Breast epithelium (tissue), 4 donors: ENCODE results near the gene WNT2B. TPM values are rescaled to one million over a fixed set of nuclear protein-coding genes. Genes with fewer than 3 reads are reported as not detected.
"Not testable (repeated sequence)": the region's sequence is repeated elsewhere in the genome, so short reads cannot be mapped to it uniquely, and the experiment has no call there.

Experiments used
- DNase-seq, 2 donors: peaks; one replicate each; pipeline ENCODE4 v3.0.0-alpha.2; 2019; ENCODE audit warnings: low spot score in 2 of 2
- H3K27ac ChIP-seq, 2 donors: fragments of 200-600 bp; sonication (generic) in 1 of 2; one replicate each; pipeline ENCODE4 v1.5.1; 2016 to 2019; ENCODE audit warnings: mild to moderate bottlenecking in 1 of 2
- H3K27me3 ChIP-seq, 2 donors: fragments of 200-600 bp; sonication (generic) in 1 of 2; one replicate each; pipeline versions ENCODE4 v1.5.1 to v1.6.0; 2017 to 2019; ENCODE audit warnings: control low read depth in 1 of 2, mild to moderate bottlenecking in 1 of 2
- H3K36me3 ChIP-seq: fragments of 200-600 bp; one replicate; pipeline ENCODE4 v1.5.1; 2019
- H3K4me1 ChIP-seq, 2 donors: fragments of 200-600 bp; sonication (generic); one replicate each; pipeline ENCODE4 v1.5.1; 2016 to 2019; ENCODE audit warnings: control low read depth in 1 of 2
- H3K4me3 ChIP-seq, 3 donors: fragments of 200-600 bp; sonication (generic); 1 replicate in 2 of 3; 2 replicates in 1 of 3; pipeline ENCODE4 v1.5.1; 2016 to 2019; ENCODE audit warnings: mild to moderate bottlenecking in 3 of 3, moderate library complexity in 2 of 3
- H3K9me3 ChIP-seq, 2 donors: fragments of 200-600 bp; sonication (generic) in 1 of 2; one replicate each; pipeline ENCODE4 v1.5.1; 2016 to 2019; ENCODE audit warnings: control low read depth in 1 of 2
- CTCF ChIP-seq, 3 donors: fragments of 450-650 bp; IDR thresholded peaks; one replicate each; pipeline ENCODE4 v1.5.1; 2016 to 2017; ENCODE audit warnings: antibody characterized with exemption in 3 of 3, mild to moderate bottlenecking in 3 of 3, moderate library complexity in 3 of 3
- POLR2A ChIP-seq: fragments of 450-650 bp; IDR thresholded peaks from one replicate; pipeline ENCODE4 v1.6.1; 2016; ENCODE audit warnings: antibody characterized with exemption, mild to moderate bottlenecking, moderate library complexity
- POLR2AphosphoS5 ChIP-seq, 3 donors: sonication (generic); formaldehyde crosslinking; IDR thresholded peaks; one replicate each; pipeline ENCODE4 v1.6.1; 2017; ENCODE audit warnings: antibody characterized with exemption in 3 of 3
- intact Hi-C: fragments of 100-400 bp; cut with DNase I; formaldehyde crosslinking; loops from one replicate; pipeline ENCODE4 v1.15.1; 2023; ENCODE audit warnings: low total_unique reads
- total RNA-seq, 3 donors: library from RNA; depleted of rRNA; stranded (reverse); fragments of >200 nt; gene quantifications; one replicate each; pipeline ENCODE4 v1.1.0, GENCODE V29; 2016

WNT2B gene
- total RNA-seq, 3 donors from 2014 or later, result 2.9 to 6.1 (median 6.0) TPM

GRCh38 chr1:112477550-112477949, 31.2 kb upstream of the WNT2B start:
- Histone ChIP-seq H3K9me3 (peaks cover 9 to 23% of the 10 kb centered on the region in 2 donors), H3K4me1 (no peaks in the 10 kb centered on the region)
- intact Hi-C loops, result no loop called here

GRCh38 chr1:112478314-112478713, 30.5 kb upstream of the WNT2B start:
- intact Hi-C loops, result no loop called here
- H3K27me3 ChIP-seq, result no peaks in the 10 kb centered on the region
- TF ChIP-seq POLR2AphosphoS5 (IDR thresholded peaks at IDR 0.05) (no peak), POLR2A (no peak), CTCF (IDR thresholded peaks at IDR 0.05) (no peak)

More at GRCh38 chr1:112477550-112477949, 31.2 kb upstream of the WNT2B start:
- Histone ChIP-seq H3K36me3 (no peaks in the 10 kb centered on the region), H3K27ac (no peak overlapping the region), H3K27me3 (no peaks in the 10 kb centered on the region), H3K4me3 (no peak overlapping the region)
- no peak for DNase-seq
- TF ChIP-seq POLR2A (no peak), POLR2AphosphoS5 (IDR thresholded peaks at IDR 0.05) (no peak), CTCF (IDR thresholded peaks at IDR 0.05) (no peak)

GRCh38 chr1:112486063-112486462, 22.7 kb upstream of the WNT2B start:
- H3K4me3 ChIP-seq, intact Hi-C loops, H3K4me1 ChIP-seq, H3K27ac ChIP-seq, H3K36me3 ChIP-seq, DNase-seq, H3K9me3 ChIP-seq, H3K27me3 ChIP-seq: not testable (repeated sequence)

More at GRCh38 chr1:112478314-112478713, 30.5 kb upstream of the WNT2B start:
- no peaks in the 10 kb centered on the region for H3K36me3 ChIP-seq
- no peaks in the 10 kb centered on the region for H3K4me1 ChIP-seq
- H3K9me3 ChIP-seq, result peaks cover 9 to 23% of the 10 kb centered on the region in 2 donors
- no peak overlapping the region for H3K27ac ChIP-seq
- H3K4me3 ChIP-seq, result no peak overlapping the region
- DNase-seq, result no peak

- H3K4me1 ChIP-seq, H3K27ac ChIP-seq, DNase-seq, H3K9me3 ChIP-seq, intact Hi-C loops, H3K27me3 ChIP-seq, H3K4me3 ChIP-seq, H3K36me3 ChIP-seq: not testable (repeated sequence)
These were observed 21.1 kb upstream of the WNT2B start for GRCh38 chr1:112487686-112488085.

GRCh38 chr1:112488141-112488540, 20.6 kb upstream of the WNT2B start:
- no peak overlapping the region for H3K4me3 ChIP-seq
- H3K4me1 ChIP-seq, result no peaks in the 10 kb centered on the region
- intact Hi-C loops, result no loop called here
- no peak for DNase-seq
- no peak overlapping the region for H3K27ac ChIP-seq
- no peaks in the 10 kb centered on the region for H3K27me3 ChIP-seq
- no peak for TF ChIP-seq POLR2AphosphoS5 (IDR thresholded peaks at IDR 0.05)
- no peak for TF ChIP-seq POLR2A
- no peak for TF ChIP-seq CTCF (IDR thresholded peaks at IDR 0.05)
- no peaks in the 10 kb centered on the region for H3K36me3 ChIP-seq
- no peaks in the 10 kb centered on the region for H3K9me3 ChIP-seq

- TF ChIP-seq POLR2A (no peak), POLR2AphosphoS5 (IDR thresholded peaks at IDR 0.05) (no peak), CTCF (IDR thresholded peaks at IDR 0.05) (no peak)
- H3K4me3 ChIP-seq, result no peak overlapping the region
- intact Hi-C loops, result no loop called here
- H3K36me3 ChIP-seq, result no peaks in the 10 kb centered on the region
- no peak overlapping the region for H3K27ac ChIP-seq
- no peak for DNase-seq
- no peaks in the 10 kb centered on the region for H3K4me1 ChIP-seq
- no peaks in the 10 kb centered on the region for H3K9me3 ChIP-seq
- H3K27me3 ChIP-seq, result no peaks in the 10 kb centered on the region
These were observed 16.7 kb upstream of the WNT2B start for GRCh38 chr1:112492076-112492475.
